Prostate gland (tissue), 2 donors: ENCODE data around the gene SMIM35. TPM values are rescaled to one million over a fixed set of nuclear protein-coding genes. Genes with fewer than 3 reads are reported as not detected.

Experiments used
- DNase-seq: peaks from one replicate; pipeline ENCODE4 v3.0.0-alpha.2; 2019; ENCODE audit warnings: low spot score
- H3K27ac ChIP-seq, 2 donors: fragments of 200-600 bp; sonication (generic); 2 replicates each; pipeline ENCODE4 v1.5.1; 2017 to 2019
- H3K27me3 ChIP-seq: fragments of 200-600 bp; sonication (generic); replicated peaks from 2 replicates; pipeline ENCODE4 v1.5.1; 2019; ENCODE audit not compliant: insufficient read depth
- H3K36me3 ChIP-seq, 2 donors: fragments of 200-600 bp; sonication (generic); 1 replicate in 1 of 2; 2 replicates in 1 of 2; pipeline versions ENCODE4 v1.5.1 to v1.8.1; 2017 to 2019
- H3K4me1 ChIP-seq: fragments of 200-600 bp; sonication (generic); replicated peaks from 2 replicates; pipeline ENCODE4 v1.5.1; 2019
- H3K4me3 ChIP-seq, 2 donors: fragments of 200-600 bp; sonication (generic); 2 replicates each; pipeline ENCODE4 v1.5.1; 2017 to 2019
- H3K9me3 ChIP-seq: fragments of 200-600 bp; sonication (generic); 2 replicates; pipeline ENCODE4 v1.5.1; 2017
- CTCF ChIP-seq, 4 experiments: fragments of 200-600 bp in 2 of 4; fragments of 450-650 bp in 2 of 4; sonication (generic) in 2 of 4; IDR thresholded peaks; 1 replicate in 3 of 4; 2 replicates in 1 of 4; pipeline ENCODE4 v1.5.1; 2016 to 2019; ENCODE audit warnings: antibody characterized with exemption in 4 of 4, mild to moderate bottlenecking in 2 of 4, moderate library complexity in 2 of 4
- POLR2A ChIP-seq: fragments of 450-650 bp; IDR thresholded peaks from one replicate; pipeline ENCODE4 v1.6.1; 2016; ENCODE audit warnings: antibody characterized with exemption, mild to moderate bottlenecking
- POLR2AphosphoS5 ChIP-seq: sonication (generic); formaldehyde crosslinking; IDR thresholded peaks from one replicate; pipeline ENCODE4 v1.6.1; 2017; ENCODE audit warnings: antibody characterized with exemption
- WGBS: methylation state at CpG from one replicate; pipeline ENCODE4 v1.1.5; 2018; 5-methylcytosine and 5-hydroxymethylcytosine counted together
- intact Hi-C: fragments of 100-400 bp; cut with DNase I; formaldehyde crosslinking; loops from one replicate; pipeline ENCODE4 v1.14.2; 2022
- total RNA-seq, 2 donors: library from RNA; depleted of rRNA; stranded (reverse); fragments of >200 nt; gene quantifications; one replicate each; pipeline ENCODE4 v1.1.0, GENCODE V29; 2016

SMIM35 gene
- total RNA-seq, 2 donors from 2014 or later, result 0.09 TPM; not detected in 1

GRCh38 chr11:118128310-118128709 lies 41.5 kb upstream of the SMIM35 start:
- Histone ChIP-seq H3K4me1 (no peaks in the 10 kb centered on the region), H3K9me3 (no peaks in the 10 kb centered on the region), H3K27me3 (no peaks in the 10 kb centered on the region), H3K4me3 (no peak overlapping the region), H3K36me3 (no peaks in the 10 kb centered on the region), H3K27ac (no peak overlapping the region)
- 28% methylated on average over 4 of the region's 4 CpGs for WGBS
- intact Hi-C loops, result no loop called here
- DNase-seq, result no peak
- TF ChIP-seq POLR2A (no peak), CTCF (IDR thresholded peaks at IDR 0.05) (no peak), POLR2AphosphoS5 (no peak)

- TF ChIP-seq POLR2A, result no peak
- TF ChIP-seq CTCF (IDR thresholded peaks at IDR 0.05), result no peak
- no peak for TF ChIP-seq POLR2AphosphoS5
- WGBS, result 85% methylated on average over 7 of the region's 7 CpGs
- no peak for DNase-seq
These were observed 39.5 kb upstream of the SMIM35 start for GRCh38 chr11:118126082-118126838.

GRCh38 chr11:118124929-118125535 lies 38.3 kb upstream of the SMIM35 start:
- DNase-seq, result no peak
- H3K4me3 ChIP-seq, result no peak overlapping the region
- H3K9me3 ChIP-seq, result no peaks in the 10 kb centered on the region
- H3K27me3 ChIP-seq, result no peaks in the 10 kb centered on the region
- intact Hi-C loops, result no loop called here
- no peak overlapping the region for H3K27ac ChIP-seq
- TF ChIP-seq CTCF (IDR thresholded peaks at IDR 0.05) (no peak), POLR2A (no peak), POLR2AphosphoS5 (no peak)
- 85% methylated on average over 8 of the region's 8 CpGs for WGBS
- H3K36me3 ChIP-seq, result no peaks in the 10 kb centered on the region
- no peaks in the 10 kb centered on the region for H3K4me1 ChIP-seq

More at GRCh38 chr11:118126082-118126838, 39.5 kb upstream of the SMIM35 start:
- Histone ChIP-seq H3K9me3 (no peaks in the 10 kb centered on the region), H3K4me1 (no peaks in the 10 kb centered on the region), H3K36me3 (no peaks in the 10 kb centered on the region), H3K27ac (no peak overlapping the region), H3K4me3 (no peak overlapping the region), H3K27me3 (no peaks in the 10 kb centered on the region)
- intact Hi-C loops, result no loop called here

- intact Hi-C loops, result no loop called here
- Histone ChIP-seq H3K27ac (no peak overlapping the region), H3K4me1 (no peaks in the 10 kb centered on the region), H3K27me3 (no peaks in the 10 kb centered on the region), H3K36me3 (no peaks in the 10 kb centered on the region), H3K9me3 (no peaks in the 10 kb centered on the region), H3K4me3 (no peak overlapping the region)
- WGBS, result 91% methylated on average over 1 of the region's 1 CpG
- no peak for DNase-seq
- no peak for TF ChIP-seq CTCF (IDR thresholded peaks at IDR 0.05)
- no peak for TF ChIP-seq POLR2A
- no peak for TF ChIP-seq POLR2AphosphoS5
These were observed 34.0 kb upstream of the SMIM35 start for GRCh38 chr11:118120793-118121192.
